ENCODE data around the gene SRXN1. TPM values are rescaled to one million over a fixed set of nuclear protein-coding genes. Genes with fewer than 3 reads are reported as not detected.
A peak's percentile ranks its signal among the peaks of the same experiment; 100 is the strongest.

SRXN1 gene
- 10.6 and 14.9 TPM in 2 replicates for total RNA-seq (2011; cell fraction: chromatin; rRNA removed; ENCODE audit: low replicate concordance)
- 10.3 TPM in 2 replicates for total RNA-seq (2011; cell fraction: nucleolus; rRNA removed)
- 13.3 and 13.4 TPM in 2 replicates for total RNA-seq (2011; cell fraction: nucleoplasm; rRNA removed)
- total RNA-seq (2014; rRNA removed) (21.6 and 26.7 TPM in 2 replicates), total RNA-seq (2014; rRNA removed; fragmentation: Illumina TruSeq; extraction: Trizol) (29.1 TPM in 2 replicates), total RNA-seq (2015; rRNA removed; fragmentation: Illumina TruSeq; extraction: Trizol) (20.2 and 20.6 TPM in 2 replicates), total RNA-seq (2021) (23.2 and 27.9 TPM in 2 replicates), polyA plus RNA-seq (2011; rRNA removed) (35.4 and 36.4 TPM in 2 replicates), polyA plus RNA-seq (2014; fragmentation: Illumina TruSeq; extraction: Trizol) (33.9 and 34.1 TPM in 2 replicates), polyA plus RNA-seq (2014; fragmentation: Nextera tagmentation; extraction: Ambion mirVana) (1 to 10 TPM; 6.8 to 8.4 TPM), polyA plus RNA-seq (2014; rRNA removed) (19.4 and 24.4 TPM in 2 replicates), polyA minus RNA-seq (2011; rRNA and poly(A)+ RNA removed) (29.0 and 30.3 TPM in 2 replicates), Bru-seq, nascent RNA (percentile 58 among the genes with signal in this experiment), BruChase-seq, experiment 1, labeled RNA remaining after a 2-hour chase (percentile 53 among the genes with signal in this experiment), BruChase-seq, experiment 2, labeled RNA remaining after a 6-hour chase (percentile 56 among the genes with signal in this experiment)
- polyA plus RNA-seq (2011; cell fraction: cytosol; rRNA removed), result 23.6 and 26.3 TPM in 2 replicates
- polyA plus RNA-seq (2011; cell fraction: nucleus; rRNA removed), result 10.0 and 12.8 TPM in 2 replicates
- polyA plus RNA-seq (2012), result 17.8 and 21.0 TPM in 2 replicates
- polyA minus RNA-seq (2011; cell fraction: cytosol; rRNA and poly(A)+ RNA removed), result 17.8 and 18.5 TPM in 2 replicates
- 4.0 and 6.7 TPM in 2 replicates for polyA minus RNA-seq (2011; cell fraction: nucleus; rRNA and poly(A)+ RNA removed)
- long read RNA-seq, experiment 1, transcript SRXN1-201 (2 exons, 2,698 nt), result major isoform, 224 of 361 reads
- long read RNA-seq, experiment 1, partial matches to known transcripts, result 0 of 361 reads
- long read RNA-seq, experiment 1, other reads (novel, unspliced or antisense), result 137 of 361 reads
- long read RNA-seq, experiment 2, transcript SRXN1-201 (2 exons, 2,698 nt), result major isoform, 49 of 66 reads
- long read RNA-seq, experiment 2, partial matches to known transcripts, result 0 of 66 reads
- long read RNA-seq, experiment 2, other reads (novel, unspliced or antisense), result 17 of 66 reads
- long read RNA-seq, experiment 3, partial matches to known transcripts, result 0 of 3 reads
- long read RNA-seq, experiment 3, other reads (novel, unspliced or antisense), result 1 of 3 reads

DNA sequence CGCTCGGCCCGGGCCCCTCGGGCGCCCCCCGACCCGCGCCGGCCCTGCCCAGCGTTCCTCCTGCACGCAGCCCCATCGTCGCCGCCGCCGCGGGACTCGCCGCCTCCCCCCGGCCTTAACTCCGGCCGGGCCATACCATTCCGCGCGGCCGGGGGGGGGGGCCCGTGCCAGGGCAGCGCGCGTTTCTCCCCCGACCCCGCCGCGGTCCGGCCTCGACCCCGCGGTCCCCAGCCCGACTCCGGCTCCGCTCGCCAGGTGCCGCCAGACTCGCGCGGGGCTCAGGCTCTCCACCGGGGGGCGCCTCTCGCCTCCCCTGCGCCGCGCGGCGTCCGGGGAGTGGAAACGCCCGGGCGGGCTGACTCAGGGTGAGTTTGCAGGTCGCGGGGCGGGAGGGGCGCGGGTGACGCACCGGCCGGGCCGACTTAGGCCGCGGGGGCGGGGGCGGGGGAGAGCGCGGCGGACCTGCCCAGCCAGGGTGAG is at the start of gene SRXN1:
Gene SRXN1, minus strand, starts transcription at position 91 of the 480 bp plus-strand sequence. Its CDS starts 15 bp downstream, at position 76.
- peak within 1 kb of the TSS; percentile 71 for H2AFZ ChIP-seq (ENCODE audit: low read depth, low read length)
- peak in 1 of 3 experiments; percentile 69 for TF ChIP-seq YY1 (IDR thresholded peaks at IDR 0.05; ENCODE audit: borderline replicate concordance in 1 of 3, control insufficient read depth in 1 of 3, extremely low read depth in 1 of 3, insufficient read depth in 3 of 3, insufficient read length in 1 of 3, insufficient replicate concordance in 2 of 3, low read depth in 1 of 3, low read length in 2 of 3)
- TF ChIP-seq FOXA3 (CRISPR knock-in tag; conservative IDR thresholded peaks at IDR 0.05 in 1 of 2, IDR thresholded peaks at IDR 0.05 in 1 of 2), result no peak
- no peak for TF ChIP-seq HOXB6 (CRISPR knock-in tag; IDR thresholded peaks at IDR 0.05; ENCODE audit: borderline replicate concordance)
- no peak for TF ChIP-seq ZNF263 (CRISPR knock-in tag; IDR thresholded peaks at IDR 0.05; ENCODE audit: borderline replicate concordance)
- TF ChIP-seq SMARCA4 (IDR thresholded peaks at IDR 0.05), result no peak
- peak; percentile 53 for TF ChIP-seq CREB1 (IDR thresholded peaks at IDR 0.05)
- TF ChIP-seq CREB1 (CRISPR knock-in tag; IDR thresholded peaks at IDR 0.05), result peak; percentile 75
- TF ChIP-seq, protein P1, sequence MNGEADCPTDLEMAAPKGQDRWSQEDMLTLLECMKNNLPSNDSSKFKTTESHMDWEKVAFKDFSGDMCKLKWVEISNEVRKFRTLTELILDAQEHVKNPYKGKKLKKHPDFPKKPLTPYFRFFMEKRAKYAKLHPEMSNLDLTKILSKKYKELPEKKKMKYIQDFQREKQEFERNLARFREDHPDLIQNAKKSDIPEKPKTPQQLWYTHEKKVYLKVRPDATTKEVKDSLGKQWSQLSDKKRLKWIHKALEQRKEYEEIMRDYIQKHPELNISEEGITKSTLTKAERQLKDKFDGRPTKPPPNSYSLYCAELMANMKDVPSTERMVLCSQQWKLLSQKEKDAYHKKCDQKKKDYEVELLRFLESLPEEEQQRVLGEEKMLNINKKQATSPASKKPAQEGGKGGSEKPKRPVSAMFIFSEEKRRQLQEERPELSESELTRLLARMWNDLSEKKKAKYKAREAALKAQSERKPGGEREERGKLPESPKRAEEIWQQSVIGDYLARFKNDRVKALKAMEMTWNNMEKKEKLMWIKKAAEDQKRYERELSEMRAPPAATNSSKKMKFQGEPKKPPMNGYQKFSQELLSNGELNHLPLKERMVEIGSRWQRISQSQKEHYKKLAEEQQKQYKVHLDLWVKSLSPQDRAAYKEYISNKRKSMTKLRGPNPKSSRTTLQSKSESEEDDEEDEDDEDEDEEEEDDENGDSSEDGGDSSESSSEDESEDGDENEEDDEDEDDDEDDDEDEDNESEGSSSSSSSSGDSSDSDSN (IDR thresholded peaks at IDR 0.05; ENCODE audit: borderline replicate concordance in 1 of 2, low read depth in 2 of 2, low read length in 2 of 2), result peak in 1 of 2 experiments; percentile 68; a peak in 2 of 4 replicates
- no peak for TF ChIP-seq MXI1 (IDR thresholded peaks at IDR 0.05; ENCODE audit: low read depth, low read length)
- TF ChIP-seq POLR2G (IDR thresholded peaks at IDR 0.05; ENCODE audit: low read depth, low read length), result peak; percentile 81
- peak; percentile 49 for TF ChIP-seq SIN3B (IDR thresholded peaks at IDR 0.05; ENCODE audit: low read depth)
- TF ChIP-seq HNRNPL (IDR thresholded peaks at IDR 0.05; ENCODE audit: low read depth, low read length), result peak; percentile 75; the same call in 1 of the 2 replicates
- no peak for TF ChIP-seq ZNF347 (CRISPR knock-in tag; IDR thresholded peaks at IDR 0.05; ENCODE audit: low read depth)

More for the DNA sequence above, at the start of gene SRXN1:
- H3K4me1 ChIP-seq (replicated peaks in 1 of 2; ENCODE audit: control insufficient read depth in 2 of 2, insufficient read depth in 2 of 2, low read length in 2 of 2), result peaks cover 39 to 46% of the 10 kb centered on the region in 2 experiments
- H3K27ac ChIP-seq (ENCODE audit: extremely low read depth, low read depth, low read length), result peak within 1 kb of the TSS; percentile 98
- intact Hi-C loops (cut with micrococcal nuclease), result loop anchor here (2.0 kb wide), 1 partner anchor 76 kb away; no protein-coding TSS in a partner anchor
- ChIA-PET CTCF (ENCODE audit: low intra/inter-chr PET ratio) (interaction anchor here (0.6 to 3.2 kb wide), 4 partner anchors 15 to 100 kb away, joined by 3 to 22 read pairs (median 3); no protein-coding TSS in a partner anchor), POLR2A (no interaction called here)
- no TSS peak for BruUV-seq (replicated peaks)
- H3K27me3 ChIP-seq (ENCODE audit: control insufficient read depth in 2 of 2, insufficient read depth in 2 of 2, low read length in 2 of 2), result no peaks in the 10 kb centered on the region
- FAIRE-seq (no peak), ATAC-seq (peak; percentile 93), DNase-seq (ENCODE audit: extremely low read depth in 1 of 4, low spot score in 3 of 4) (peak; percentile 85 to 95 (median 88))
- in situ Hi-C loops (cut with MboI), result loop anchor here (5.0 kb wide), 1 partner anchor 74 kb away; no protein-coding TSS in a partner anchor
- H3K36me3 ChIP-seq (ENCODE audit: control insufficient read depth, insufficient read depth, low read length), result peaks cover 29% of the 10 kb centered on the region
- H3K9ac ChIP-seq (ENCODE audit: insufficient read depth in 1 of 2, low read depth in 2 of 2, low read length in 2 of 2), result peak within 1 kb of the TSS; percentile 97
- 0% methylated on average over 13 of the region's 74 CpGs for WGBS (ENCODE audit: insufficient coverage, low coverage, missing lambda C conversion rate)
- H3K9me1 ChIP-seq (ENCODE audit: control insufficient read depth, insufficient read depth, low read length), result no peaks in the 10 kb centered on the region
- no peaks in the 10 kb centered on the region for H4K20me1 ChIP-seq (replicated peaks; ENCODE audit: control insufficient read depth, insufficient read depth, low read length)
- peak within 1 kb of the TSS; percentile 96 for H3K4me2 ChIP-seq (ENCODE audit: insufficient read depth, low read length)
- H3K9me3 ChIP-seq (replicated peaks; ENCODE audit: control insufficient read depth, insufficient read depth, low read depth, low read length), result no peaks in the 10 kb centered on the region
- peaks cover 46% of the 10 kb centered on the region for H3K79me2 ChIP-seq (ENCODE audit: control insufficient read depth, insufficient read depth, low read length)
- H3K4me3 ChIP-seq, result peak within 1 kb of the TSS; percentile 70

Measured in K562 (cell line).